ENCODE measurements around the gene DCAF17. TPM values are rescaled to one million over a fixed set of nuclear protein-coding genes. Genes with fewer than 3 reads are reported as not detected.
"Not testable (repeated sequence)": the region's sequence is repeated elsewhere in the genome, so short reads cannot be mapped to it uniquely, and the experiment has no call there.

The DCAF17 gene
- total and polyA plus RNA-seq, 4 experiments from 2014 or later: 11.3 to 30.3 (median 19.5) TPM

DNA sequence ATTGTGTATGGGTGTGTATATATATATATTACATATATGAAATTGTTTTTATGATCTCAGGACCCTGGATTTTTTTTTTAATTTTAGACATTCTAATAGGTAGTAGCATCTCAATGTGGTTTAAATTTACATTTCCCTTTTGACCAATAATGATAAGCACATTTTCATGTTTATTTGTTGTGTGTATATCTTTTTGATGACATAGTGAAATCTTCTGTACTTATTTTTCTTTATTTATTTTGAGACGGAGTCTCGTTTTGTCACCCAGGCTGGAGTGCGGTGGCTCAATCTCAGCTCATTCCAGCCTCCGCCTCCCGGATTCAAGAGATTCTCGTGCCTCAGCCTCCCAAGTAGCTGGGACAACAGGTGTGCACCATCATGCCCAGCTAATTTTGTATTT, 53.2 kb downstream of the DCAF17 start:
- peaks cover 10% of the 10 kb centered on the region for H3K4me1 ChIP-seq (ENCODE audit: insufficient read depth, low read length)
- Mint-ChIP-seq H3K4me1 (peaks cover 10 to 23% (median 13%) of the 10 kb centered on the region in 4 donors), H3K27me3 (no peaks in the 10 kb centered on the region), H3K4me3 (no peak overlapping the region), H3K9me3 (peaks cover 0 to 5% (median 0%) of the 10 kb centered on the region in 8 donors), H3K27ac (no peak overlapping the region), H3K36me3 (peaks cover 38 to 63% of the 10 kb centered on the region in 2 donors)
- H3K9me3 ChIP-seq (ENCODE audit: control insufficient read depth in 1 of 2, low read length in 2 of 2): no peaks in the 10 kb centered on the region
- POLR2A ChIA-PET (ENCODE audit: partially characterized antibody): no interaction called here
- CTCF ChIA-PET (ENCODE audit: partially characterized antibody): no interaction called here
- H3K27me3 ChIP-seq (ENCODE audit: insufficient read depth, low read length): no peaks in the 10 kb centered on the region
- no peak for DNase-seq
- H3K4me3 ChIP-seq (ENCODE audit: low read length in 2 of 2): no peak overlapping the region
- intact Hi-C loops (cut with micrococcal nuclease): no loop called here
- H3K36me3 ChIP-seq (ENCODE audit: insufficient read depth, low read length): no peaks in the 10 kb centered on the region
- H3K27ac ChIP-seq (ENCODE audit: low read depth, low read length): no peak overlapping the region

DNA sequence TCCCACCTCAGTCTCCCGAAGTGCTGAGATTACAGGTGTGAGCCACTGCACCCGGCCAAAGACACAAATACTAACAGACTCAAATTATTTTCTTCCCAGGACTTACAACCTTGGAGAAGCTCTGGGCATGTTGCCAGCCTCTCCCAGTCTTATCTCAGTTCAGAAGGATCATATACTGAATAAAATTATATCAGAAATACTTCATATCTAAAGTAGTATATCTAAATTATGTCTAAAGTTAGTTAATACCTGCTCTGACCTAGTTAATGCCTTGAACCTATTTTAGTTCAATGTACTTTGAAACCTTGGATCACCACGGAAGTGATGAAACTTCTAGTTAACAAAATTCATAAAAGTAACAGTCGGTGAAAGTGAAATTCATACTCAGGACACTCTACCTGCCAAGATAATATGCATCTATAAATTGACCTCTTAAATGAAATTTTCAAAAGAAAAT, 53.8 kb downstream of the DCAF17 start:
- ChIA-PET POLR2A (ENCODE audit: partially characterized antibody) (no interaction called here), CTCF (ENCODE audit: partially characterized antibody) (no interaction called here)
- H3K4me3 Mint-ChIP-seq: no peak overlapping the region
- Histone ChIP-seq H3K27me3 (ENCODE audit: insufficient read depth, low read length) (no peaks in the 10 kb centered on the region), H3K4me3 (ENCODE audit: low read length in 2 of 2) (no peak overlapping the region), H3K36me3 (ENCODE audit: insufficient read depth, low read length) (no peaks in the 10 kb centered on the region), H3K9me3 (ENCODE audit: control insufficient read depth in 1 of 2, low read length in 2 of 2) (no peaks in the 10 kb centered on the region), H3K27ac (ENCODE audit: low read depth, low read length) (no peak overlapping the region), H3K4me1 (ENCODE audit: insufficient read depth, low read length) (peaks cover 10% of the 10 kb centered on the region)
- intact Hi-C loops (cut with micrococcal nuclease): no loop called here
- H3K36me3 Mint-ChIP-seq: peaks cover 32 to 57% of the 10 kb centered on the region in 2 donors
- H3K27me3 Mint-ChIP-seq: no peaks in the 10 kb centered on the region
- peaks cover 10 to 23% (median 13%) of the 10 kb centered on the region in 4 donors for H3K4me1 Mint-ChIP-seq
- no peak overlapping the region for H3K27ac Mint-ChIP-seq
- peaks cover 0 to 5% (median 0%) of the 10 kb centered on the region in 8 donors for H3K9me3 Mint-ChIP-seq
- no peak for DNase-seq

DNA sequence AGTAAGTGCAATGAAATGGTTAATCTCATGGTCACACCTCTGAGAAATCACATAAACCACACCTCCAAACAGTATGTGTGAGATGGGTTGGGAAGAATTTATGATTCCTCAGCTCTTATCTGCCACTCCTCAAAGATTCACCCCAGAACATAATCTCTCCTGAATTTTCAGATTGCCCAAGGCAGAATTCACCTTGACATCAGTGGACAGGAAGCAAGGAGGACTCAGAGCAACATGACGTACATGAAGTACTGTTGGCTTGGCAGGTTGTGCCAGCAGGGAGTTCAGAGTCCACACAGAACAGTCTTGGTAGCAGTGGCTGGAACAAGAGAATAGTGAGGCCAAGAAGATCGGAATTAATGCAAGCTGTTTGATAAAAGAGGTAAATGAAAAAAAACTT, 56.6 kb downstream of the DCAF17 start:
- POLR2A ChIA-PET (ENCODE audit: partially characterized antibody): no interaction called here

DNA sequence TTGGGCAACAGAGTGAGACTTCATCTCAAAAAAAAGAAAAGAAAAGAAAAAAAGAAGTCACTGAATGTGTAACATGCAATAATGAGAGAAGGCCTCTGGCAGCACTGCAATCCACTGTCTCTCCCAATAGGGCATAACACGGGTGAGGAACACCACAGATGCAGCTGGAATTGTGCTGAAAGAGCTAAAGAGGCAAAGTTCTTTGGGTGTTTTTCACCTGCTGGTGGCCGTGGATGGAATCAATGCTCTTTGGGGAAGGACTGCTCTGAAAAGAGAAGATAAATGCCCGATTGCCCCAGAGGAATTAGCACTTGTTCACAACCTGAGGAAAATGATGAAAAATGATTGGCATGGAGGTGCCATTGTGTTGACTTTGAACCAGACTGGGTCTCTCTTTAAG, 57.3 kb downstream of the DCAF17 start:
- H3K27ac ChIP-seq (ENCODE audit: low read depth, low read length): no peak overlapping the region
- H3K27me3 Mint-ChIP-seq: no peaks in the 10 kb centered on the region
- peaks cover 21 to 44% of the 10 kb centered on the region in 2 donors for H3K36me3 Mint-ChIP-seq
- H3K4me1 ChIP-seq (ENCODE audit: insufficient read depth, low read length): no peaks in the 10 kb centered on the region
- POLR2A ChIA-PET (ENCODE audit: partially characterized antibody): no interaction called here
- DNase-seq: no peak
- intact Hi-C loops (cut with micrococcal nuclease): no loop called here
- no peaks in the 10 kb centered on the region for H3K36me3 ChIP-seq (ENCODE audit: insufficient read depth, low read length)
- no peaks in the 10 kb centered on the region for H3K27me3 ChIP-seq (ENCODE audit: insufficient read depth, low read length)
- peaks cover 0 to 10% (median 0%) of the 10 kb centered on the region in 8 donors for H3K9me3 Mint-ChIP-seq
- no peaks in the 10 kb centered on the region for H3K4me1 Mint-ChIP-seq
- no peak overlapping the region for H3K4me3 ChIP-seq (ENCODE audit: low read length in 2 of 2)
- CTCF ChIA-PET (ENCODE audit: partially characterized antibody): no interaction called here
- H3K9me3 ChIP-seq (ENCODE audit: control insufficient read depth in 1 of 2, low read length in 2 of 2): no peaks in the 10 kb centered on the region
- H3K27ac Mint-ChIP-seq: no peak overlapping the region
- no peak overlapping the region for H3K4me3 Mint-ChIP-seq

More for the DNA sequence above, 56.6 kb downstream of the DCAF17 start:
- H3K4me1 Mint-ChIP-seq: peaks cover 0 to 2% (median 0%) of the 10 kb centered on the region in 4 donors
- no peaks in the 10 kb centered on the region for H3K36me3 ChIP-seq (ENCODE audit: insufficient read depth, low read length)
- no peak overlapping the region for H3K4me3 Mint-ChIP-seq
- H3K4me1 ChIP-seq (ENCODE audit: insufficient read depth, low read length): no peaks in the 10 kb centered on the region
- no peaks in the 10 kb centered on the region for H3K27me3 Mint-ChIP-seq
- DNase-seq: no peak
- peaks cover 21 to 45% of the 10 kb centered on the region in 2 donors for H3K36me3 Mint-ChIP-seq
- no peak overlapping the region for H3K27ac ChIP-seq (ENCODE audit: low read depth, low read length)
- no peaks in the 10 kb centered on the region for H3K27me3 ChIP-seq (ENCODE audit: insufficient read depth, low read length)
- H3K4me3 ChIP-seq (ENCODE audit: low read length in 2 of 2): no peak overlapping the region
- H3K9me3 Mint-ChIP-seq: peaks cover 0 to 5% (median 0%) of the 10 kb centered on the region in 8 donors
- H3K27ac Mint-ChIP-seq: no peak overlapping the region
- intact Hi-C loops (cut with micrococcal nuclease): no loop called here
- CTCF ChIA-PET (ENCODE audit: partially characterized antibody): no interaction called here
- H3K9me3 ChIP-seq (ENCODE audit: control insufficient read depth in 1 of 2, low read length in 2 of 2): no peaks in the 10 kb centered on the region

DNA sequence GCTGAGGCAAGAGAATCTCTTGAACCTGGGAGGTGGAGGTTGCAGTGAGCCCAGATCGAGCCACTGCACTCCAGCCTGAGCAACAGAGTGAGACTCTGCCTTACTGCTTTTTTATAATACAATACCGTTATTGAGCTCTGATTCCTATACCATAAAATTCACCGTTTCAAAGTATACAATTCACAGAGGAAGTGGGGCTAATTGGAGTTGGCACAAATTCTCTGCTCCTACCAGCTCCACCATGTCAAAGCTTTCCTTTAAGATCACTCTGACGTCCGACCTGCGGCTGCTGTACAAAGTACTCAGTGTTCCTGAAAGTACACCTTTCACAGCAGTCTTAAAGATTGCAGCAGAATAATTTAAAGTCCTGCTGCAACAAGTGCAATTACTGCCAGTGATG, 58.6 kb downstream of the DCAF17 start:
- H3K4me1 ChIP-seq (ENCODE audit: insufficient read depth, low read length): no peaks in the 10 kb centered on the region
- no peaks in the 10 kb centered on the region for H3K36me3 ChIP-seq (ENCODE audit: insufficient read depth, low read length)
- no peak overlapping the region for H3K4me3 ChIP-seq (ENCODE audit: low read length in 2 of 2)
- DNase-seq: no peak
- H3K4me1 Mint-ChIP-seq: no peaks in the 10 kb centered on the region
- H3K9me3 ChIP-seq (ENCODE audit: control insufficient read depth in 1 of 2, low read length in 2 of 2): no peaks in the 10 kb centered on the region
- no peak overlapping the region for H3K4me3 Mint-ChIP-seq
- no peak overlapping the region for H3K27ac Mint-ChIP-seq
- intact Hi-C loops (cut with micrococcal nuclease): no loop called here
- POLR2A ChIA-PET (ENCODE audit: partially characterized antibody): no interaction called here
- H3K27me3 Mint-ChIP-seq: no peaks in the 10 kb centered on the region
- CTCF ChIA-PET (ENCODE audit: partially characterized antibody): no interaction called here
- H3K9me3 Mint-ChIP-seq: peaks cover 0 to 14% (median 3%) of the 10 kb centered on the region in 8 donors
- H3K36me3 Mint-ChIP-seq: peaks cover 15 to 41% of the 10 kb centered on the region in 2 donors
- no peak overlapping the region for H3K27ac ChIP-seq (ENCODE audit: low read depth, low read length)
- no peaks in the 10 kb centered on the region for H3K27me3 ChIP-seq (ENCODE audit: insufficient read depth, low read length)

DNA sequence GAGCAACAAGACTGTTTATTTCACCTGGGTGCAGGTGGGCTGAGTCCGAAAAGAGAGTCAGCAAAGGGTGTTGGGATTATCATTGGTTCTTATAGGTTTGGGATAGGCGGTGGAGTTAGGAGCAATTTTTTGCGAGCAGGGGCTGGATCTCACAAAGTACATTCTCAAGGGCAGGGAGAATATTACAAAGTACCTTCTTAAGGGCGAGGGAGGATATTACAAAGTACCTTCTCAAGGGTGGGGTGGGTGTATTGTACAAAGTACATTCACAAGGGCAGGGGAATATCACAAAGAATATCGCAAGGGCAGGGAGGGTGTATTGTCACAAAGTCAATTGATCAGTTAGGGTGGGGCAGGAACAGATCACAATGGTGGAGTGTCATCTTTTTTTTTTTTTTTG, 63.6 kb downstream of the DCAF17 start:
- H3K27ac Mint-ChIP-seq; H3K4me1 ChIP-seq (ENCODE audit: insufficient read depth, low read length); H3K27ac ChIP-seq (ENCODE audit: low read depth, low read length); H3K27me3 ChIP-seq (ENCODE audit: insufficient read depth, low read length); H3K4me3 ChIP-seq (ENCODE audit: low read length in 2 of 2); H3K4me3 Mint-ChIP-seq; POLR2A ChIA-PET (ENCODE audit: partially characterized antibody); CTCF ChIA-PET (ENCODE audit: partially characterized antibody); intact Hi-C loops (cut with micrococcal nuclease); DNase-seq; H3K27me3 Mint-ChIP-seq; H3K9me3 ChIP-seq (ENCODE audit: control insufficient read depth in 1 of 2, low read length in 2 of 2); H3K4me1 Mint-ChIP-seq; H3K36me3 ChIP-seq (ENCODE audit: insufficient read depth, low read length): not testable (repeated sequence)
- Mint-ChIP-seq H3K36me3 (peaks cover 0 to 14% of the 10 kb centered on the region in 2 donors), H3K9me3 (peaks cover 0 to 14% (median 3%) of the 10 kb centered on the region in 8 donors)

DNA sequence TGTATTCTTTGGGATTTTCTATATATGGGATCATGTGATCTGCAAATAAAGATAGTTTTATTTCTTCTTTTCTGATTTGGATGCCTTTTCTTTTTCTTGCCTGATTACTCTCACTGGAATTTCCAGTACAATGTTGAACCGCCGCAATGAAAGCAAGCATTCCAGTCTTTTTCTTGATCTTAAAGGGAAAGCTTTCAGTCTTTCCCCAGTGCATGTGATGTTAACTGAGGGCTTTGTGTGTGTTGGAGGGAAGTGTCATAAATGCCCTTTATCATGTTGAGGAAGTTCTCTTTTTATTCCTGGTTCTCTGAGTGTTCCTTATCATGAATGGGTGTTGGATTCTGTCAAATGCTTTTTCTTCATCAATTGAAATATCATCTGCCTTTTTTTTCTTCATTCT, 71.3 kb downstream of the DCAF17 start:
- H3K4me3 Mint-ChIP-seq: no peak overlapping the region
- no peak overlapping the region for H3K27ac ChIP-seq (ENCODE audit: low read depth, low read length)
- intact Hi-C loops (cut with micrococcal nuclease): no loop called here
- peaks cover 0 to 6% (median 0%) of the 10 kb centered on the region in 8 donors for H3K9me3 Mint-ChIP-seq
- ChIA-PET CTCF (ENCODE audit: partially characterized antibody) (no interaction called here), POLR2A (ENCODE audit: partially characterized antibody) (no interaction called here)
- H3K27me3 ChIP-seq (ENCODE audit: insufficient read depth, low read length): no peaks in the 10 kb centered on the region
- no peak overlapping the region for H3K27ac Mint-ChIP-seq
- H3K4me3 ChIP-seq (ENCODE audit: low read length in 2 of 2): no peak overlapping the region
- DNase-seq: no peak
- H3K9me3 ChIP-seq (ENCODE audit: control insufficient read depth in 1 of 2, low read length in 2 of 2): no peaks in the 10 kb centered on the region
- H3K4me1 Mint-ChIP-seq: peaks cover 3 to 7% (median 7%) of the 10 kb centered on the region in 4 donors
- no peaks in the 10 kb centered on the region for H3K36me3 ChIP-seq (ENCODE audit: insufficient read depth, low read length)
- no peaks in the 10 kb centered on the region for H3K27me3 Mint-ChIP-seq
- H3K36me3 Mint-ChIP-seq: peaks cover 0 to 24% of the 10 kb centered on the region in 2 donors
- no peaks in the 10 kb centered on the region for H3K4me1 ChIP-seq (ENCODE audit: insufficient read depth, low read length)
